Measurements from ENCODE around the gene VAMP1. TPM values are rescaled to one million over a fixed set of nuclear protein-coding genes. Genes with fewer than 3 reads are reported as not detected.
A peak's percentile ranks its signal among the peaks of the same experiment; 100 is the strongest.

Gene VAMP1
- total and polyA plus RNA-seq, 2 of the 8 experiments (the other 6 are each of a cell fraction or from before 2014, with no cell fraction given): 10.8 to 23.1 TPM

GRCh38 chr12:6443361-6443983 is 27.0 kb downstream of the VAMP1 start:
- H3K27me3 ChIP-seq (replicated peaks in 1 of 4; ENCODE audit: control insufficient read depth in 3 of 4, extremely low read depth in 1 of 4, insufficient read depth in 3 of 4, low read length in 3 of 4): no peaks in the 10 kb centered on the region
- no peak overlapping the region for H3K14ac ChIP-seq (ENCODE audit: insufficient read length)
- H3K4ac ChIP-seq (replicated peaks; ENCODE audit: insufficient read length, low read depth, low read length): no peak overlapping the region
- H3K9ac ChIP-seq (replicated peaks in 1 of 4; ENCODE audit: extremely low read depth in 1 of 4, low read depth in 3 of 4, low read length in 3 of 4): no peak overlapping the region
- H3K4me3 ChIP-seq (ENCODE audit: extremely low read depth in 1 of 4, insufficient read depth in 2 of 4, low read depth in 3 of 4, low read length in 4 of 4): no peak overlapping the region
- H2BK5ac ChIP-seq (ENCODE audit: low read depth, low read length): 0 out of 2 replicates have a peak overlapping the region, but pooled peaks have one; percentile 21
- no peak overlapping the region for H2BK120ac ChIP-seq (replicated peaks; ENCODE audit: low read depth, low read length)
- no peak overlapping the region for H3K18ac ChIP-seq (ENCODE audit: extremely low read depth, low read length)
- H3K56ac ChIP-seq (replicated peaks; ENCODE audit: insufficient read length, low read depth, low read length): no peak overlapping the region
- H3K36me3 ChIP-seq (ENCODE audit: control insufficient read depth in 2 of 4, insufficient read depth in 4 of 4, low read length in 3 of 4): no peaks in the 10 kb centered on the region
- CTCF ChIA-PET (ENCODE audit: partially characterized antibody): interaction anchor here (1.3 to 5.1 kb wide), 8 partner anchors 9 to 117 kb away, joined by 3 to 42 read pairs (median 10); no protein-coding TSS in a partner anchor
- H2AK5ac ChIP-seq (ENCODE audit: low read depth, low read length): no peak overlapping the region
- 85% methylated on average over 9 of the region's 9 CpGs; no CpG with 5 or more reads in 1 of the 2 experiments for WGBS, 2 experiments (ENCODE audit: extremely low coverage in 1 of 2, insufficient coverage in 1 of 2, insufficient read length in 1 of 2, insufficient replicate concordance in 2 of 2, low coverage in 1 of 2, low lambda C conversion rate in 2 of 2, missing lambda C conversion rate in 1 of 2)
- H2BK12ac ChIP-seq (ENCODE audit: low read depth, low read length): no peak overlapping the region
- no peak for DNase-seq (ENCODE audit: low read depth in 1 of 2, low spot score in 2 of 2)
- H2BK20ac ChIP-seq (ENCODE audit: low read length): no peak overlapping the region
- no peak overlapping the region for H4K91ac ChIP-seq (replicated peaks; ENCODE audit: insufficient read length, low read length)
- no peak overlapping the region for H3K23ac ChIP-seq (ENCODE audit: insufficient read length)
- no peak overlapping the region for H2AFZ ChIP-seq (ENCODE audit: low read length)
- no peak overlapping the region for H4K5ac ChIP-seq (ENCODE audit: insufficient read length, low read depth, low read length)
- H3K23me2 ChIP-seq (ENCODE audit: low read depth, low read length): no peaks in the 10 kb centered on the region
- H3K27ac ChIP-seq (ENCODE audit: low read depth, low read length): no peak overlapping the region
- H4K20me1 ChIP-seq (replicated peaks in 1 of 2; ENCODE audit: control insufficient read depth in 1 of 2, insufficient read depth in 2 of 2, low read length in 2 of 2): no peaks in the 10 kb centered on the region
- no peak overlapping the region for H2BK15ac ChIP-seq (ENCODE audit: low read length)
- H3K79me2 ChIP-seq (ENCODE audit: control insufficient read depth in 1 of 2, insufficient read depth in 2 of 2, low read length in 2 of 2): no peaks in the 10 kb centered on the region
- no peaks in the 10 kb centered on the region for H3K9me3 ChIP-seq (ENCODE audit: insufficient read depth in 2 of 2, low read depth in 1 of 2, low read length in 1 of 2)
- H4K8ac ChIP-seq (ENCODE audit: extremely low read depth, insufficient read depth, low read length): no peak overlapping the region
- POLR2A ChIA-PET (ENCODE audit: partially characterized antibody): interaction anchor here (0.8 to 4.2 kb wide), 10 partner anchors 8 to 100 kb away, joined by 3 to 22 read pairs (median 5); partner anchors contain the start of genes GAPDH, TAPBPL and VAMP1
- H3K4me1 ChIP-seq (replicated peaks in 1 of 4; ENCODE audit: control insufficient read depth in 3 of 4, insufficient read depth in 4 of 4, low read length in 3 of 4): no peaks in the 10 kb centered on the region
- no peak for FAIRE-seq
- no peaks in the 10 kb centered on the region for H3K79me1 ChIP-seq (ENCODE audit: low read depth, low read length)
- no peak overlapping the region for H3K4me2 ChIP-seq (ENCODE audit: insufficient read depth in 1 of 2, low read depth in 2 of 2, low read length in 2 of 2)
- TF ChIP-seq RFX5 (IDR thresholded peaks at IDR 0.05; ENCODE audit: borderline replicate concordance, low read depth, low read length) (no peak), SP1 (IDR thresholded peaks at IDR 0.05; ENCODE audit: low read depth, low read length) (no peak), FOSL1 (IDR thresholded peaks at IDR 0.05; ENCODE audit: insufficient read depth, low read depth, low read length) (no peak), SP2 (IDR thresholded peaks at IDR 0.05; ENCODE audit: low read length) (no peak), SIRT6 (IDR thresholded peaks at IDR 0.05; ENCODE audit: low read length) (no peak), SP4 (IDR thresholded peaks at IDR 0.05; ENCODE audit: low read length) (no peak), CTCF (IDR thresholded peaks at IDR 0.05; ENCODE audit: control extremely low read depth in 1 of 3, insufficient read depth in 1 of 3, low read depth in 1 of 3, low read length in 3 of 3) (no peak), EZH2 (IDR thresholded peaks at IDR 0.05; ENCODE audit: low read depth, low read length, severe bottlenecking) (no peak), HDAC2 (IDR thresholded peaks at IDR 0.05; ENCODE audit: borderline replicate concordance in 1 of 2, low read depth in 2 of 2, low read length in 2 of 2) (no peak)
- TF ChIP-seq, protein P1, sequence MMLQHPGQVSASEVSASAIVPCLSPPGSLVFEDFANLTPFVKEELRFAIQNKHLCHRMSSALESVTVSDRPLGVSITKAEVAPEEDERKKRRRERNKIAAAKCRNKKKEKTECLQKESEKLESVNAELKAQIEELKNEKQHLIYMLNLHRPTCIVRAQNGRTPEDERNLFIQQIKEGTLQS (IDR thresholded peaks at IDR 0.05; ENCODE audit: insufficient read depth, low read depth, low read length): no peak

Data from H1 (cell line).